Left ventricle myocardium inferior (tissue), 1 donor: ENCODE results near the gene PPP1R27. TPM values are rescaled to one million over a fixed set of nuclear protein-coding genes. Genes with fewer than 3 reads are reported as not detected.

Source experiments
- DNase-seq: peaks from one replicate; pipeline ENCODE4 v3.0.0-alpha.2; 2020
- H3K27ac ChIP-seq: fragments of 200-600 bp; replicated peaks from 2 replicates; pipeline ENCODE4 v1.8.0; 2021
- H3K27me3 ChIP-seq: fragments of 200-600 bp; 2 replicates; pipeline ENCODE4 v1.8.0; 2021; ENCODE audit warnings: low read depth
- H3K36me3 ChIP-seq: fragments of 200-600 bp; 2 replicates; pipeline ENCODE4 v1.8.0; 2021
- H3K4me1 ChIP-seq: fragments of 200-600 bp; 2 replicates; pipeline ENCODE4 v1.8.0; 2021
- H3K4me3 ChIP-seq: fragments of 200-600 bp; 2 replicates; pipeline ENCODE4 v1.8.0; 2021; ENCODE audit warnings: mild to moderate bottlenecking, moderate library complexity
- H3K9me3 ChIP-seq: fragments of 200-600 bp; replicated peaks from 2 replicates; pipeline ENCODE4 v1.8.0; 2021
- intact Hi-C: fragments of 100-400 bp; cut with micrococcal nuclease; formaldehyde crosslinking; loops from one replicate; pipeline ENCODE4 v1.11.0; 2022
- long read RNA-seq: library from polyadenylated mRNA; unstranded; transcript quantifications from one replicate; pipeline ENCODE4 v2.0.0, GENCODE V29; 2021
- total RNA-seq: library from RNA; stranded (reverse); fragmentation: NEBNext Ultra II Directional; extraction: Animal tissue kit (Norgen Biotek cat#: 25700); gene quantifications from one replicate; pipeline ENCODE4 v1.2.1, GENCODE V29; 2021
- TF ChIP-seq, protein P1 (sequence below): fragments of 200-600 bp; IDR thresholded peaks from 2 replicates; pipeline ENCODE4 v1.8.0; 2021; ENCODE audit warnings: antibody characterized with exemption, mild to moderate bottlenecking, borderline replicate concordance
- donor health status: DM: no; HTN: yes; CAD: no; lungs with severe emphysema.

The PPP1R27 gene, protein sequence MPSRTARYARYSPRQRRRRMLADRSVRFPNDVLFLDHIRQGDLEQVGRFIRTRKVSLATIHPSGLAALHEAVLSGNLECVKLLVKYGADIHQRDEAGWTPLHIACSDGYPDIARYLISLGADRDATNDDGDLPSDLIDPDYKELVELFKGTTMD
- 0.25 TPM for total RNA-seq
- long read RNA-seq = 0 reads

DNA sequence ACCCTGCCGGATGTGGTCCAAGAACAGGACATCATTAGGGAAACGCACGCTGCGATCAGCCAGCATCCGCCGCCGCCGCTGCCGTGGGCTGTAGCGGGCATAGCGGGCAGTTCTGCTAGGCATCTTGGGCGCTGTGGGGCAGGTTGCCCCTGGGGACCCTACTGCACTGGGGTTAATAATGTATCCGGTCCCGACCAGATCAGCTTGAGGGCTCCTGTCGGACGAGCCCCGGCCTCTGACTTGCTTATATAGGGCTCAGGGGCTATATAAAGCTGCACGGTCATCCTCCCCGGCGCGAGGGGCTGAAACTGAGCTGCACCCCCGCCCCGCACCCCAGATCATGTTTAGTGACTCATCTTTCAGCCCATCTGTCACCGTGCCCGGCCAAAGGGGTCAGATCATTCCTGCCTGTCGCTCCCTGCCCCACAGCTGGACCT is at the start of gene PPP1R27:
TSS of gene PPP1R27 (minus strand) at position 220 of the 437 bp plus-strand sequence. CDS start at position 123, 97 bp downstream.
- peaks cover 41% of the 10 kb centered on the region for H3K4me1 ChIP-seq
- H3K27ac ChIP-seq = peak within 1 kb of the TSS; percentile 88
- H3K36me3 ChIP-seq = no peaks in the 10 kb centered on the region
- H3K4me3 ChIP-seq = peak within 1 kb of the TSS; percentile 96
- H3K9me3 ChIP-seq = no peaks in the 10 kb centered on the region
- H3K27me3 ChIP-seq = no peaks in the 10 kb centered on the region
- intact Hi-C loops = no loop called here
- DNase-seq = no peak
- TF ChIP-seq, protein P1, sequence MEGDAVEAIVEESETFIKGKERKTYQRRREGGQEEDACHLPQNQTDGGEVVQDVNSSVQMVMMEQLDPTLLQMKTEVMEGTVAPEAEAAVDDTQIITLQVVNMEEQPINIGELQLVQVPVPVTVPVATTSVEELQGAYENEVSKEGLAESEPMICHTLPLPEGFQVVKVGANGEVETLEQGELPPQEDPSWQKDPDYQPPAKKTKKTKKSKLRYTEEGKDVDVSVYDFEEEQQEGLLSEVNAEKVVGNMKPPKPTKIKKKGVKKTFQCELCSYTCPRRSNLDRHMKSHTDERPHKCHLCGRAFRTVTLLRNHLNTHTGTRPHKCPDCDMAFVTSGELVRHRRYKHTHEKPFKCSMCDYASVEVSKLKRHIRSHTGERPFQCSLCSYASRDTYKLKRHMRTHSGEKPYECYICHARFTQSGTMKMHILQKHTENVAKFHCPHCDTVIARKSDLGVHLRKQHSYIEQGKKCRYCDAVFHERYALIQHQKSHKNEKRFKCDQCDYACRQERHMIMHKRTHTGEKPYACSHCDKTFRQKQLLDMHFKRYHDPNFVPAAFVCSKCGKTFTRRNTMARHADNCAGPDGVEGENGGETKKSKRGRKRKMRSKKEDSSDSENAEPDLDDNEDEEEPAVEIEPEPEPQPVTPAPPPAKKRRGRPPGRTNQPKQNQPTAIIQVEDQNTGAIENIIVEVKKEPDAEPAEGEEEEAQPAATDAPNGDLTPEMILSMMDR = no peak

DNA sequence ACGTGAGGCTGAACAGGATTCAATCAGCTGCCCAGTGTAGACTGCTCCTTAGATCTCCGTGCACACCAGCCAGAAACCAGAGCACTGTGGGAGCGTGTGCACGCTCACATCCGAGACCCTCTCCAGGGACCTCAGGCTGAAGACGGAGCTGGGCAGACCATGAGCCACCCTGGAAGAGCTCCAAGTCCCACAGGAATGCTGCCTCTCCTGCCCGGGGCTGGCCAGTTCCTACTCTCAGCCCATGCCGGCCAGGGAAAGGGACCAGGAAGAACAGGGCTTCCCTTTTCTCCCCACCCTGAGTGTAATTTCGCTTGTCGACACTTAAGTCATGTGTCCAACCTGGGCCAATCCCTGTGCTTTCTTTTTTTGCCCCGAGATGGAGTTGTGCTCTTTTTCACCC is 49.7 kb upstream of the PPP1R27 start:
- H3K27me3 ChIP-seq = no peaks in the 10 kb centered on the region
- TF ChIP-seq, protein P1 = no peak
- no peak for DNase-seq
- no peak overlapping the region for H3K4me3 ChIP-seq
- H3K36me3 ChIP-seq = peaks cover 74% of the 10 kb centered on the region
- H3K4me1 ChIP-seq = peaks cover 30% of the 10 kb centered on the region
- intact Hi-C loops = no loop called here
- no peaks in the 10 kb centered on the region for H3K9me3 ChIP-seq
- H3K27ac ChIP-seq = no peak overlapping the region

DNA sequence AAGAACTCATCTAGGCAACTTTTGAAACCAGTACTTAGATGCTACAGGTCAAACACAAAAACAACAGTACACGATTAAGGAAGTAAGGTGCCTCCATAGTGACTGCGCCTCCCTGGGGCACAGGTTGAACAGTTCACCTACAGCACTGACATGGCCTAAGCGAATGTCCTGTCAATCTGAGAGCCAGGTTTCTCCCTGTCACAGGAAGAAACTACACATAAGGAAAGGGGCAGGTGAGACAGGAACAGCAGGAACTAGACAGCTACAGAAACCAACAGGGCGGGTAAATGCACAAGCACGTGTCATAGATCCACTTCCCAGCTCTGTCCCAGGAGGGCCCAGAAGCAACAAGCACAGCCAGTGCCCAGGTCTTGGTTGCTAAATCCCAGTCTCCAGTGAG is 44.3 kb upstream of the PPP1R27 start:
- Histone ChIP-seq H3K27ac (no peak overlapping the region), H3K9me3 (no peaks in the 10 kb centered on the region), H3K4me1 (peaks cover 1% of the 10 kb centered on the region), H3K36me3 (peaks cover 39% of the 10 kb centered on the region), H3K4me3 (no peak overlapping the region), H3K27me3 (no peaks in the 10 kb centered on the region)
- TF ChIP-seq, protein P1 = no peak
- intact Hi-C loops = no loop called here
- DNase-seq = no peak

DNA sequence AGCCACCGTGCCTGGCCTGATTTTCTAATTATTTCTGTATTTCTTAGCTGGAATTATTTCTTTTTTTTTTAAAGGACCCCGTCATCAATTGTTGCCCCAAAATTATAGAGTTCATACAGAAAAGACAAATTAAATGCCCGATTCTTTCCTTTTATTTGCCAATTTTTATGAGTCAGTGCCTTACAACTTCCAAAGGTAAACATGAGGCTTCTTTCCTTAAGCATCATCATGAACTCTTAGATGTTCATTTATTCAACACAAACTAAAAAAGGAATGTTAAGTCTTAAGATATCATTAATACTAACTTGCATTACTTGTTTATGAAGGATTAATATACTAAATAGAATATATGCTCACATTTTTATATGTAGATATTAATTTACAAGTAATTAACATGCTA is 43.4 kb upstream of the PPP1R27 start:
- Histone ChIP-seq H3K27ac (no peak overlapping the region), H3K9me3 (no peaks in the 10 kb centered on the region), H3K4me3 (no peak overlapping the region), H3K36me3 (peaks cover 30% of the 10 kb centered on the region), H3K4me1 (peaks cover under 1% of the 10 kb centered on the region), H3K27me3 (no peaks in the 10 kb centered on the region)
- TF ChIP-seq, protein P1 = no peak
- intact Hi-C loops = no loop called here
- no peak for DNase-seq

DNA sequence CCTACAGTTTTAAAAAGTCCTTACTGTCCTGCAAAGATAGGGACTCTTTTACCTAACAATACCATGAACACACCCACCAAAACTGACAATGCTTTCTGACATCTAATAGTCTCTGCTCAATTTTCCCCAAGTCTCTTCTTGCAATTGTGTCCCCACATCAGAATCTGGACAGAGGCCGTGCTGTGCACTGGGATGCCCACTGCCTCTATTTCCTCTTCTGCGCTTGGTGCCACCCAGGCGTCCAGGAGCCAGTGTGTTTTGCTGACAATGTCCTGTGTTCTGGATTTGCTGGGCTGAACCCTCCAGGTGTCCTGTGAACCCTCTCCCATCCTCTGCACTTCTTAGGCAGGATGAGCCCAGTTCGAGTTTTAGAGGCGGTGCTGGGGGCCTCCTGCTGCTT is 42.7 kb upstream of the PPP1R27 start:
- no peaks in the 10 kb centered on the region for H3K27me3 ChIP-seq
- no peak overlapping the region for H3K4me3 ChIP-seq
- H3K9me3 ChIP-seq = no peaks in the 10 kb centered on the region
- no peak overlapping the region for H3K27ac ChIP-seq
- DNase-seq = no peak
- H3K36me3 ChIP-seq = peaks cover 24% of the 10 kb centered on the region
- H3K4me1 ChIP-seq = peaks cover 7% of the 10 kb centered on the region
- TF ChIP-seq, protein P1 = no peak
- intact Hi-C loops = no loop called here
